Putamen (tissue), 1 donor: ENCODE measurements around the gene OR5A1.

Experiments used
- DNase-seq: peaks from one replicate; pipeline ENCODE4 v3.0.0-alpha.2; 2016; ENCODE audit warnings: low spot score

OR5A1 gene

DNA sequence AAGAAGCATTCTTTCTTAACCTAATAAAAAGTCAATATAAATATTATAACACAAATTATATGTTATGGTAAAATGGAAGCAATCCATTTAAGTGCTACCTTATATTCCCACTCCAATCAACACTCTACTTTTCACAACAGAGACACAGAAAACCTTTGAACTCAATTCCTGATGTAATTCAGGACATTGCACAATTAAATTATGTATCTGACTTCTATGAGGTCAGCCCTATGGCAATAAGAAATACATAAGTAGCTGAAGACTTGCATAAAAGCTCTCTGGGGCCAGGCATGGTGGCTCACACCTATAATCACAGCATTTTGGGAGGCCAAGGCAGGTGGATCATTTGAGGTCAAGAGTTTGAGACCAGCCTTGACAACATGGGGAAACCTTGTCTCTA, 43.6 kb downstream of the OR5A1 start:
- DNase-seq, result no peak

DNA sequence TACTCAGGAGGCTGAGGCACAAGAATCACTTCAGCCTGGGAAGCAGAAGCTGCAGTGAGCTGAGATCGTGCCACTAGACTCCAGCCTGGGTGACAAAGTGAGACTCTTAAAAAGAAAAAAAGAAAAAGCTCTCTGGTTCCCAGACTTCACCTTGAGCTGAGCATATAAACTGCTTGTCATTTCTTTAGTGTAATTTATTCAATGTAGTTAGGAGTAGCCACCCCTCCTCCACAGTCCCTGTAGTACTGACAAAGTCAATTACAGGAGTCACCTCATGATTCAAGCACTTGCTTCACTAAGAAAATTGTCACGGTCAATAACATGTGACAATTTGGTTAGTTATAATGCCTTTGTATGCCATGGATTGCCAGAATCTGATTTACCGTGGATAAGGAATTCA, 44.1 kb downstream of the OR5A1 start:
- no peak for DNase-seq
